HepG2 (cell line): ENCODE results near the gene RTKN2. TPM values are rescaled to one million over a fixed set of nuclear protein-coding genes. Genes with fewer than 3 reads are reported as not detected.

ENCODE experiments used
- ATAC-seq: fragments of 200-7000 bp; cut with Tn5 transposase; 3 replicates; pipeline ENCODE4 v1.9.1; 2020; ENCODE audit warnings: mild to moderate bottlenecking, moderate library complexity
- BruUV-seq: library from RNA; stranded (reverse); fragments of 400-500 nt; replicated peaks from 2 replicates; lab custom pipeline; 2021; lab: Mats Ljungman, UMichigan
- CTCF ChIA-PET: fragments of 300-600 bp; formaldehyde crosslinking; extraction: SDS; loops from one replicate; lab custom pipeline; 2021; ENCODE audit warnings: low total read pairs, inconsistent platforms, low intra/inter-chr PET ratio; lab: Yijun Ruan, JAX
- POLR2A ChIA-PET: fragments of 350-600 bp; sonication (Branson Sonifier 250); formaldehyde crosslinking; loops from one replicate; lab custom pipeline; 2020; ENCODE audit warnings: antibody characterized with exemption, inconsistent platforms; lab: Yijun Ruan, JAX
- DNase-seq: peaks from one replicate; pipeline ENCODE4 v3.0.0-alpha.2; 2015; ENCODE audit warnings: low spot score
- FAIRE-seq: peaks from 3 replicates; lab custom pipeline; 2011; peaks lifted over from hg19 to GRCh38; lab: Jason Lieb, UNC
- H2AFZ ChIP-seq: one replicate; pipeline ENCODE4 v1.6.1; 2011; ENCODE audit warnings: low read length, inconsistent platforms
- H3K27ac ChIP-seq: fragments of 300-600 bp; 3 replicates; pipeline ENCODE4 v1.8.0; 2011; ENCODE audit warnings: mixed run types, mild to moderate bottlenecking, mixed read lengths, low read length, inconsistent platforms; ENCODE audit not compliant: insufficient read depth; ENCODE audit errors: extremely low read length
- H3K27me3 ChIP-seq, 2 experiments: fragments of 200-600 bp in 1 of 2; 2 replicates in 1 of 2; 3 replicates in 1 of 2; pipeline versions ENCODE4 v1.6.0 to v1.8.0; 2011; ENCODE audit warnings: low read length in 2 of 2, mild to moderate bottlenecking in 2 of 2, moderate library complexity in 2 of 2, inconsistent platforms in 1 of 2; ENCODE audit not compliant: insufficient read depth in 2 of 2, control insufficient read depth in 1 of 2
- H3K36me3 ChIP-seq, 2 experiments: fragments of 200-600 bp in 1 of 2; replicated peaks in 1 of 2; 2 replicates in 1 of 2; 3 replicates in 1 of 2; pipeline versions ENCODE4 v1.5.1 to v1.8.0; 2011; ENCODE audit warnings: low read length in 2 of 2, inconsistent platforms in 1 of 2; ENCODE audit not compliant: insufficient read depth in 2 of 2, control insufficient read depth in 1 of 2
- H3K4me1 ChIP-seq: 2 replicates; pipeline ENCODE4 v1.5.1; 2012; ENCODE audit warnings: low read length, inconsistent platforms; ENCODE audit not compliant: insufficient read depth
- H3K4me2 ChIP-seq: 2 replicates; pipeline ENCODE4 v1.6.0; 2011; ENCODE audit warnings: low read depth, low read length, inconsistent platforms
- H3K4me3 ChIP-seq, 3 experiments: fragments of 200-600 bp in 1 of 3; sonication (generic), shearing (Covaris generic) in 1 of 3; replicated peaks in 1 of 3; 2 replicates each; pipeline ENCODE4 v1.5.1; 2011 to 2016; ENCODE audit warnings: low read length in 3 of 3, inconsistent platforms in 2 of 3, low read depth in 2 of 3, mild to moderate bottlenecking in 2 of 3, control low read depth in 1 of 3, mixed read lengths in 1 of 3; ENCODE audit not compliant: insufficient read depth in 1 of 3
- H3K79me2 ChIP-seq: one replicate; pipeline ENCODE4 v1.6.1; 2011; ENCODE audit warnings: low read length, inconsistent platforms; ENCODE audit not compliant: insufficient read depth
- H3K9ac ChIP-seq: 2 replicates; pipeline ENCODE4 v1.6.0; 2011; ENCODE audit warnings: mild to moderate bottlenecking, low read depth, low read length, inconsistent platforms; ENCODE audit not compliant: insufficient read depth
- H3K9me3 ChIP-seq: 2 replicates; pipeline ENCODE4 v1.5.1; 2012; ENCODE audit warnings: mild to moderate bottlenecking, low read length
- H4K20me1 ChIP-seq: 2 replicates; pipeline ENCODE4 v1.6.0; 2011; ENCODE audit warnings: inconsistent platforms, mild to moderate bottlenecking, low read length, moderate library complexity; ENCODE audit not compliant: insufficient read depth
- CBX1 ChIP-seq: IDR thresholded peaks from one replicate; pipeline ENCODE4 v1.6.1; 2016; ENCODE audit warnings: antibody characterized with exemption, low read depth
- KAT2B ChIP-seq: fragments of 150-350 bp; IDR thresholded peaks from 2 replicates; pipeline ENCODE4 v1.6.1; 2014; ENCODE audit warnings: low read depth, low read length, borderline replicate concordance
- LRRFIP1 ChIP-seq: sonication (generic); formaldehyde crosslinking; conservative IDR thresholded peaks from 2 replicates; pipeline ENCODE4 v1.4.0; 2020; ENCODE audit warnings: missing genetic modification reagents
- MEF2D ChIP-seq: sonication (generic); formaldehyde crosslinking; IDR thresholded peaks from 2 replicates; pipeline ENCODE4 v1.5.1; 2020; ENCODE audit warnings: mild to moderate bottlenecking, missing genetic modification reagents
- PAXIP1 ChIP-seq: sonication (generic); formaldehyde crosslinking; conservative IDR thresholded peaks from 2 replicates; pipeline ENCODE4 v1.4.0; 2020; ENCODE audit warnings: mild to moderate bottlenecking, missing genetic modification reagents, moderate library complexity
- PPARG ChIP-seq: conservative IDR thresholded peaks from 2 replicates; pipeline ENCODE4 v1.6.1; 2016; ENCODE audit warnings: missing biosample characterization, missing genetic modification reagents
- RFXANK ChIP-seq: IDR thresholded peaks from 2 replicates; pipeline ENCODE4 v1.6.1; 2016
- SOX5 ChIP-seq: IDR thresholded peaks from 2 replicates; pipeline ENCODE4 v1.6.1; 2016; ENCODE audit warnings: borderline replicate concordance
- ZSCAN5A ChIP-seq: sonication (generic); formaldehyde crosslinking; IDR thresholded peaks from 2 replicates; pipeline ENCODE4 v1.8.0; 2022; ENCODE audit warnings: mild to moderate bottlenecking, missing genetic modification reagents, borderline replicate concordance
- WGBS: methylation state at CpG from one replicate; pipeline ENCODE4 v1.1.6; 2017; ENCODE audit warnings: low lambda C conversion rate; 5-methylcytosine and 5-hydroxymethylcytosine counted together
- in situ Hi-C: cut with HindIII; loops from 2 replicates; pipeline ENCODE4 v1.10.0; 2017; ENCODE audit warnings: low pct_unique_long_range_greater_than_20kb; ENCODE audit not compliant: extremely low pct_ligation_motif_present
- intact Hi-C: fragments of 100-400 bp; cut with micrococcal nuclease; formaldehyde crosslinking; loops from one replicate; pipeline ENCODE4 v1.10.0; 2022; ENCODE audit not compliant: unreplicated experiment
- polyA plus RNA-seq, 8 experiments: library from polyadenylated mRNA; depleted of rRNA in 3 of 8; stranded (reverse) in 7 of 8; unstranded in 1 of 8; fragments of >200 nt; fragmentation: Illumina TruSeq in 4 of 8; extraction: Trizol in 4 of 8; gene quantifications; 2 replicates each; pipeline versions ENCODE4 v1.2.1 to v1.2.3, GENCODE V29; 2011 to 2016; ENCODE audit warnings: low read depth in 4 of 8, missing spikeins in 1 of 8, mixed read lengths in 1 of 8; ENCODE audit not compliant: insufficient read depth in 1 of 8
- total RNA-seq, 5 experiments: library from RNA; depleted of rRNA; stranded (reverse); fragments of >200 nt; fragmentation: Illumina TruSeq; extraction: Trizol; gene quantifications; 2 replicates each; pipeline ENCODE4 v1.2.3, GENCODE V29; 2016; ENCODE audit warnings: low read depth in 1 of 5

The RTKN2 gene
- total and polyA plus RNA-seq, 2 of the 13 experiments (the other 11 are each of a cell fraction or from before 2014, with no cell fraction given), result 2.2 to 7.0 TPM

- no peak for TF ChIP-seq PAXIP1 (CRISPR knock-in tag)
These were observed 24.6 kb downstream of the RTKN2 start (continued) for GRCh38 chr10:62244088-62244487.

GRCh38 chr10:62243647-62243997 is 25.0 kb downstream of the RTKN2 start:
- Histone ChIP-seq H3K4me3 (no peak overlapping the region), H3K9ac (0 out of 2 replicates have a peak overlapping the region, but pooled peaks have one; percentile 8), H3K27me3 (no peaks in the 10 kb centered on the region), H4K20me1 (no peaks in the 10 kb centered on the region), H3K4me2 (peak overlapping the region; percentile 46), H3K36me3 (no peaks in the 10 kb centered on the region), H2AFZ (peak overlapping the region; percentile 31), H3K9me3 (no peaks in the 10 kb centered on the region), H3K4me1 (peaks cover 9% of the 10 kb centered on the region), H3K79me2 (peaks cover 6% of the 10 kb centered on the region), H3K27ac (no peak overlapping the region)
- intact Hi-C loops (loop anchor here (5.0 kb wide), 1 partner anchor 1171 kb away; no protein-coding TSS in a partner anchor), in situ Hi-C loops (loop anchor here (10.0 kb wide), 2 partner anchors 149 to 199 kb away; no protein-coding TSS in a partner anchor)
- 97% methylated on average over 2 of the region's 2 CpGs for WGBS
- POLR2A ChIA-PET, result interaction anchor here (1.1 to 1.4 kb wide), 4 partner anchors 148 to 206 kb away, joined by 5 to 13 read pairs (median 5); no protein-coding TSS in a partner anchor
- CTCF ChIA-PET, result interaction anchor here (3.6 kb wide), 1 partner anchor 205 kb away, joined by 25 read pairs; no protein-coding TSS in a partner anchor
- no peak for ATAC-seq
- FAIRE-seq, result no peak
- TF ChIP-seq LRRFIP1 (no peak), KAT2B (no peak), ZSCAN5A (CRISPR knock-in tag) (no peak), PPARG (CRISPR knock-in tag) (no peak), RFXANK (CRISPR knock-in tag) (no peak), CBX1 (no peak), SOX5 (CRISPR knock-in tag) (no peak), MEF2D (no peak)
- no TSS peak for BruUV-seq
- DNase-seq, result no peak
